Kidney epithelial cell (primary cell): Measurements from ENCODE around the gene TIMP2. TPM values are rescaled to one million over a fixed set of nuclear protein-coding genes. Genes with fewer than 3 reads are reported as not detected.
"Not testable (repeated sequence)": the region's sequence is repeated elsewhere in the genome, so short reads cannot be mapped to it uniquely, and the experiment has no call there.

ENCODE experiments used
- DNase-seq: peaks from one replicate; pipeline ENCODE4 v3.0.0-alpha.2; 2010; ENCODE audit warnings: low read depth
- H3K27me3 ChIP-seq: 2 replicates; pipeline ENCODE4 v1.6.0; 2011; ENCODE audit warnings: low read length; ENCODE audit not compliant: control insufficient read depth, insufficient read depth
- H3K36me3 ChIP-seq: 2 replicates; pipeline ENCODE4 v1.5.1; 2011; ENCODE audit warnings: low read length; ENCODE audit not compliant: control insufficient read depth, insufficient read depth
- H3K4me3 ChIP-seq: 2 replicates; pipeline ENCODE4 v1.5.1; 2011; ENCODE audit warnings: low read depth, mild to moderate bottlenecking, control low read depth, low read length
- CTCF ChIP-seq: IDR thresholded peaks from 2 replicates; pipeline ENCODE4 v1.5.1; 2011; ENCODE audit warnings: mild to moderate bottlenecking, moderate library complexity, low read length, control low read depth, inconsistent platforms; ENCODE audit not compliant: insufficient read depth, poor library complexity, severe bottlenecking
- total RNA-seq: library from RNA; depleted of rRNA; stranded (reverse); fragments of >200 nt; gene quantifications from 2 replicates; pipeline ENCODE4 v1.2.3, GENCODE V29; 2015

TIMP2 gene
- total RNA-seq, 1 donor from 2014 or later = 130 TPM

DNA sequence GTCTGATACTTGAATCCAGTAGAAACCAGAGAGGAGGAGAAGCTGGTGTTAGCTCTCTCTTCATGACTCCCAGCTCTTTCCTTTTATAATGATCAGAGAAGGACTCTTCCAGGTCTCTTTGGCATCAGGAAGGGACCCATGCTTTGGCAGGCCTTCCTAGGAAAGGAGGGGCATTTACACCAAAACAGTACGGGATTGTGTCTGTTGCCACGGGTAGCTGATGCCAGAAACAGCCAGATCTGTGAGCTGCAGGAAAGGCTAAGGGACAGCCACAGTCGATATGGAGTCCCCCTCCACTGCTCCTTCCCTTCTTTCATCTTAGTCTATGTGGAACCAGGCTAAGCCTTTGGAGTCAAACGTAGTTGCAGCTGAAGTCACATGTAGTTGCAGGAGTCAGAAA is 31.5 kb downstream of the TIMP2 start:
- H3K36me3 ChIP-seq = peaks cover 2% of the 10 kb centered on the region
- TF ChIP-seq CTCF = no peak
- no peaks in the 10 kb centered on the region for H3K27me3 ChIP-seq
- no peak for DNase-seq
- no peak overlapping the region for H3K4me3 ChIP-seq

GRCh38 chr17:78892936-78893379 is 32.2 kb downstream of the TIMP2 start:
- no peaks in the 10 kb centered on the region for H3K36me3 ChIP-seq
- no peaks in the 10 kb centered on the region for H3K27me3 ChIP-seq
- TF ChIP-seq CTCF = no peak
- H3K4me3 ChIP-seq = no peak overlapping the region
- DNase-seq = no peak

DNA sequence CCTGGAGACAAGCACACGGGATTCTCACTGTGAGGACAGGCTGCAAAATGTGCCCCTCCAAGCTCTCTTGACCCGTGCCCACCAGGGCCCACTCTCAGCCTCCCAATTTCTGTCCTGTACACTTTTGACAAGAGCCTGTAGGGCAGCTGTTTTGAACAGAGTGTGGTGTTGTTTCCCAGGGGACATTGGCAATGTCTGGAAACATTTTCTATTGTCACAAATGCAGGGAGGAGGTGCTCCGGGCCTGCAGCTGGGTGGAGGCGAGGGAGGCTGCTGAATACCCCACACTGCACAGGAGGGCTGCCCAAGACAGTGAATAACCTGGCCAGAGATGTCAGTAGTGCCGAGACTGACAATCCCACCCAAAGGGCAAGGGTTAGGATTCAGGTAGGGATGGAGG is 32.7 kb downstream of the TIMP2 start:
- no peaks in the 10 kb centered on the region for H3K36me3 ChIP-seq
- no peak overlapping the region for H3K4me3 ChIP-seq
- TF ChIP-seq CTCF = no peak
- DNase-seq = no peak
- no peaks in the 10 kb centered on the region for H3K27me3 ChIP-seq

GRCh38 chr17:78892062-78892456 is 33.1 kb downstream of the TIMP2 start:
- TF ChIP-seq CTCF = no peak
- no peaks in the 10 kb centered on the region for H3K36me3 ChIP-seq
- DNase-seq = no peak
- H3K27me3 ChIP-seq = no peaks in the 10 kb centered on the region
- no peak overlapping the region for H3K4me3 ChIP-seq

GRCh38 chr17:78891406-78892061 is 33.7 kb downstream of the TIMP2 start:
- no peaks in the 10 kb centered on the region for H3K36me3 ChIP-seq
- DNase-seq = no peak
- no peak for TF ChIP-seq CTCF

GRCh38 chr17:78890498-78890897 is 34.7 kb downstream of the TIMP2 start:
- Histone ChIP-seq H3K36me3 (no peaks in the 10 kb centered on the region), H3K27me3 (no peaks in the 10 kb centered on the region), H3K4me3 (no peak overlapping the region)
- TF ChIP-seq CTCF = no peak
- no peak for DNase-seq

More at GRCh38 chr17:78891406-78892061, 33.7 kb downstream of the TIMP2 start:
- Histone ChIP-seq H3K4me3 (no peak overlapping the region), H3K27me3 (no peaks in the 10 kb centered on the region)

- DNase-seq, H3K27me3 ChIP-seq, H3K4me3 ChIP-seq, H3K36me3 ChIP-seq: not testable (repeated sequence)
Measured at GRCh38 chr17:78890096-78890495, 35.1 kb downstream of the TIMP2 start.
